ENCODE data around the gene ANGPTL8. TPM values are rescaled to one million over a fixed set of nuclear protein-coding genes. Genes with fewer than 3 reads are reported as not detected.

Gene ANGPTL8
- total and polyA plus RNA-seq, 10 of the 15 experiments (the other 5 are each of a cell fraction or from before 2014, with no cell fraction given): not detected

- TF ChIP-seq CTCF (IDR thresholded peaks at IDR 0.05 in 2 of 3, conservative IDR thresholded peaks at IDR 0.05 in 1 of 3; ENCODE audit: control insufficient read depth in 2 of 3, extremely low read depth in 1 of 3, insufficient read depth in 1 of 3, low read depth in 3 of 3, low read length in 3 of 3): no peak
- TF ChIP-seq NFIC (IDR thresholded peaks at IDR 0.05; ENCODE audit: low read depth, low read length): no peak
- no peak for TF ChIP-seq NR2F1 (conservative IDR thresholded peaks at IDR 0.05)
- no peak for TF ChIP-seq MXI1 (IDR thresholded peaks at IDR 0.05; ENCODE audit: low read depth, low read length)
- no peak for TF ChIP-seq ZNF592 (IDR thresholded peaks at IDR 0.05)
Measured at GRCh38 chr19:11247391-11247790, 8.0 kb downstream of the ANGPTL8 start (continued).

GRCh38 chr19:11247934-11248333 lies 8.5 kb downstream of the ANGPTL8 start:
- CTCF ChIA-PET: no interaction called here
- 89% methylated on average over 14 of the region's 14 CpGs for WGBS (ENCODE audit: insufficient coverage, insufficient replicate concordance, low lambda C conversion rate, missing lambda C conversion rate)
- RAD21 ChIA-PET (ENCODE audit: unreplicated experiment): no interaction called here
- Histone ChIP-seq H4K20me1 (ENCODE audit: control insufficient read depth, insufficient read depth) (no peaks in the 10 kb centered on the region), H3K9me3 (replicated peaks; ENCODE audit: control insufficient read depth, insufficient read depth, low read length) (no peaks in the 10 kb centered on the region), H3K27ac (ENCODE audit: control insufficient read depth, insufficient read depth) (no peak overlapping the region), H3K79me2 (ENCODE audit: control insufficient read depth, insufficient read depth, low read length) (no peaks in the 10 kb centered on the region), H3K4me2 (ENCODE audit: control insufficient read depth, insufficient read depth) (no peak overlapping the region), H3K27me3 (replicated peaks in 1 of 2; ENCODE audit: control insufficient read depth in 2 of 2, insufficient read depth in 2 of 2, low read length in 1 of 2) (no peaks in the 10 kb centered on the region), H3K4me3 (no peak overlapping the region), H3K36me3 (ENCODE audit: control insufficient read depth in 2 of 2, insufficient read depth in 2 of 2, low read length in 1 of 2) (peaks cover 0 to 2% of the 10 kb centered on the region in 2 experiments; a peak in 2 of 4 replicates), H3K4me1 (ENCODE audit: control insufficient read depth, insufficient read depth, low read length) (no peaks in the 10 kb centered on the region), H2AFZ (ENCODE audit: control insufficient read depth, low read depth, low read length) (no peak overlapping the region), H3K9ac (ENCODE audit: control insufficient read depth, insufficient read depth, low read length) (no peak overlapping the region)
- intact Hi-C loops (cut with micrococcal nuclease; ENCODE audit: unreplicated experiment): no loop called here
- POLR2A ChIA-PET: no interaction called here
- in situ Hi-C loops (cut with MboI): no loop called here
- FAIRE-seq: no peak
- no peak for DNase-seq (ENCODE audit: low read depth, low spot score)
- no peak for ATAC-seq
- no TSS peak for BruUV-seq (replicated peaks)
- TF ChIP-seq SMAD5 (IDR thresholded peaks at IDR 0.05; ENCODE audit: low read depth) (no peak), SUZ12 (IDR thresholded peaks at IDR 0.05; ENCODE audit: unreplicated experiment) (no peak), SREBF1 (IDR thresholded peaks at IDR 0.05; ENCODE audit: low read length) (no peak), NRF1 (conservative IDR thresholded peaks at IDR 0.05; ENCODE audit: low read depth, low read length) (no peak), NKRF (conservative IDR thresholded peaks at IDR 0.05) (no peak), PML (IDR thresholded peaks at IDR 0.05; ENCODE audit: low read length) (no peak), PAX5 (IDR thresholded peaks at IDR 0.05; ENCODE audit: borderline replicate concordance, low read depth, low read length) (no peak), EED (IDR thresholded peaks at IDR 0.05; ENCODE audit: low read depth) (no peak), RAD21 (IDR thresholded peaks at IDR 0.05; ENCODE audit: insufficient read depth, low read depth, low read length) (no peak)
- SMC1A ChIA-PET (ENCODE audit: uncharacterized antibody, unreplicated experiment): no interaction called here

All from GM12878 (cell line).